GM18868 (cell line): Measurements from ENCODE around the gene PRKAR1B.

ENCODE experiments used
- ATAC-seq: cut with Tn5 transposase; IDR thresholded peaks from one replicate; pipeline ENCODE4 v1.9.1; 2021; ENCODE audit warnings: mild to moderate bottlenecking, moderate library complexity; ENCODE audit not compliant: unreplicated experiment

Gene PRKAR1B

DNA sequence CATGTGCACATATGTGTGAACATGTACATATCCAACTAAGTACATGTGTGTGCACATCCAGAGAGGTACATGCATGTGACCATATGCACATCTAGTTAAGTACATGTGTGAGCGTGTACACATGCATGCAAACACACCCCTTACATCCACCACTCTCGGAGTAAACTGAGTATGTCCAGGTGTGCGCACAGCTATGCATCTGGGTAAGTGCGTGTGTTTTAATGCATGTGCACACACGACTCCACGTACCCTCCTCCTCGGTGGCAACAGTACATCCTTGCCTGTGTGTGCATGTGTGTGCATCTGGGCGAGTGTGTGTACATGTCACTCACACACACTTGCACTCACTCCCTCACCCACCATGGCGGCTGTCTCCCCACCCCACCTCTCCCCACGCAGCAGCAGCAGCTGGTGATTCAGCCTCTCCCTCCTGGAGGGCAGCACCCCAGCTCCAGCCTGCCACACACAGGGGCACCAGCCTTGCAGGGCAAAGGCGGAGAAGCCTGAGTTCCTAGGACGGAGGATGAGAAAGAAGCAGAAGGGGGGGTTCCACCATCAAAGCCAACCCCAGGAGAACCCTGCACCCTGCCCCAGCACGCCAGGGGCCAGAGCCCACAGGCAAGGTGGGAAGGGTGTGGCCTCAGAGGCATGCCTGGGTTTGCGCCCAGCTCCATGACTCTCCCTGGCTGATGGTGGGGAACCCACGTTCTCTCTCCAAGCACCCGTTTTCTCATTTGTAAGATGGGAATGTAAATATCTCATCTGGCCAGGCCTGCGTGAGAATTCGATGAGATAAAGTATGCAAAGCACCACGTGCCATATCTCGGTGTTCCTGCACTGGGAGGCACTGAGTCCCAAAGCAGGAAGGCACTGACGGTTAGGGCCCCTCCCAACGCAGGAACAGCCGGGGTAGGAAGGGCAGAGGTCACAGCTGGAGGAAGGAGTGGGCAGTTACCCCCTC lies 28.3 kb downstream of the PRKAR1B start:
- ATAC-seq = no peak

DNA sequence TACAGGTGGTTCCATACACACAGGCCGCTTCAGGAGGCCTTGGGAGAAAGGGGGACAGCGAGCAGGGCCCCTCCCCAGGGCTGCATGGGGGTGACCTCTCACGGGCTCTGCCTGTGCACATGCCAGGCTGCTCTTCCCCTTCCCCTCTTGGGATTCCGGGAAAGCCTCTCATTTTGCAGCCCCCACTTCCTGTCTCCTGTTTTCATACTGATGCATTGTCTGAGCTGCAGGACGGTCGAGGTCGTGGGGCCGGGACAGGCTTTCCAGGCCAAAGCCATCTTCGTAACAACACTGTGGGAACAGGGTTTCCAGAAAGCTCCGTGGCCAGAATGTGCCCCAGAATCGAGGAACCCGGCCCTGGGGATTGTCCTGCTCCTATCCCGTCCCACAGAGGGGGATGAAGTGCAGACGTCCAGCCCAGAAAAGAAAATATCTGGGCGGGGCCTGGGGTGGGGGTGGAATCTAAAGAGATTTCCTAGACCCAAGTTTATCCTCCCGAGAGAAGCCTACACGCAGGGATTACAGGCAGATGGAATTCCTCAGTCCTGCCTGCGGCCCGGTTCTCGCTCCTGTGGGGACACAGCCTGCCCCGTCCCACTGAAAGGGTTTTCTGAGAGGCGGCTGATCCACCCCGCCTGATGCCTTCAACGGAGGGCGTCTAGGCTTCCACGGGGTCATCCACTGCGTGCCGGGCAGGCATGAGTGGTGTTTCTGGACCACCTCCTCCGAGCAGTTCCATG lies 30.1 kb downstream of the PRKAR1B start:
- ATAC-seq = no peak

DNA sequence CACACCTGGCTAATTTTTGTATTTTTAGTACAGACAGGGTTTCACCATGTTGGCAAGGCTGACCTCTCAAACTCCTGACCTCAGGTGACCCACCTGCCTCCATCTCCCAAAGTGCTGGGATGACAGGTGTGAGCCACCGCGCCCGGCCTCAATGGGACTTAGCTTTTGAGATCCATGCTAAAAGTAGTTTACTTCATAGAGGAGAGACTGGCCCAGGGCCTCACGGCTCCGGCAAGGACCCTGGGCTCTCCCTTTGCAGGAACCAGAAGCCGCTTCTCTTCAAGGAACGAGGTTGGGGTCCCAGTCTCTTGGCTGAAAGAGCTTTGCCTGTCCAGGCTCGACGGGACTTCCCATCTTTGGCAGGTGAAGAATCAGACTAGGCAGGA lies 30.7 kb downstream of the PRKAR1B start:
- ATAC-seq = no peak

DNA sequence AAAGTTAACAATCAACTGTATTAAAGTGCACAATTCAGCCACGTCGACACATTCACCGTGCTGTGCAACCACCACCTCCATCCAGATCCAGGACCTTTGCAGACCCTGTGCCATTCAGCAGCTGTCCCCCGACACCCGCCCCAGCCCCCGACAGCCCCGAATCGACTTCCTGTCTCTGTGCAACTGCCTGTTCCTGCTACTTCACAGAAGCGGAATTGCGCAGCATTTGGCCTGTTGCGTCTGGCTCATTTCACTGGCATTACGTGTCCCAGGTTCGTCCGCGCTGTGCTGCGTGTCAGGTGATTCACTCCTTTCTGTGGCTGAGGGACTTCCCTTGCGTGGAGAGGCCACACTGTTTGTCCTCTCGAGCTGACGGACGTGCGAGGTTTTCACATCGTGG lies 33.8 kb downstream of the PRKAR1B start:
- ATAC-seq = no peak

DNA sequence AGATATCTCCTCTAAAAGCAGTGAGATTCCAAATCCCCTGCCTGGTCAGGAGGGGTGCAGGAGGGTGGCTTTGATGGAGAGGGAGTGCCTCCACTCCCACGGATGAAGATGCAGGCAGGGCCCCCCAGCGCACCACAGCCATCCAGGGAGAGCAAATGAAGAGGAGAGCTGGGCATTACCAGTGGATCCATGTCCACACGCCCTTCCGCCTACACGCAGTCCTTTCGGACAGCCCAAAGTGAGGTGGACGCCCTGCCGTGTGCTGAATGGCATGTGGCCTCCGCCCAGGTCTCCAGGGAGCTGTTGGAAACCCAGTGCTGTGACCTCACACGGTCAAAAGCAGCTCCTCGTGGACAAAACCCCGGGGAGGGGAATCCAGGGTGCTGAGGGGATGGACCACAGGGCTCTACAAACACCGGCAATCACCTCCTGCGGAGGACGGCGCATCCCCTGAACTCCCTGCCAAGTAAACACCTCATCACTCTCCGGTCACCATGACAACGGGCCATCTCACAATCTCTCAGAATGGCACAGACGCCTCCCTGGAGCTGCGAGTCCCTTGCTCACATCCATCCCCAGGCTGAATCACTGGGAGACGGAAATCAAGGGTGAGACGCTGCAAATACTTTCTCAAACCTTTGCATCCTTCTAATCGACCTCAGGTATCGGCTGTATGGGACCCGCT lies 35.6 kb downstream of the PRKAR1B start:
- ATAC-seq = no peak

DNA sequence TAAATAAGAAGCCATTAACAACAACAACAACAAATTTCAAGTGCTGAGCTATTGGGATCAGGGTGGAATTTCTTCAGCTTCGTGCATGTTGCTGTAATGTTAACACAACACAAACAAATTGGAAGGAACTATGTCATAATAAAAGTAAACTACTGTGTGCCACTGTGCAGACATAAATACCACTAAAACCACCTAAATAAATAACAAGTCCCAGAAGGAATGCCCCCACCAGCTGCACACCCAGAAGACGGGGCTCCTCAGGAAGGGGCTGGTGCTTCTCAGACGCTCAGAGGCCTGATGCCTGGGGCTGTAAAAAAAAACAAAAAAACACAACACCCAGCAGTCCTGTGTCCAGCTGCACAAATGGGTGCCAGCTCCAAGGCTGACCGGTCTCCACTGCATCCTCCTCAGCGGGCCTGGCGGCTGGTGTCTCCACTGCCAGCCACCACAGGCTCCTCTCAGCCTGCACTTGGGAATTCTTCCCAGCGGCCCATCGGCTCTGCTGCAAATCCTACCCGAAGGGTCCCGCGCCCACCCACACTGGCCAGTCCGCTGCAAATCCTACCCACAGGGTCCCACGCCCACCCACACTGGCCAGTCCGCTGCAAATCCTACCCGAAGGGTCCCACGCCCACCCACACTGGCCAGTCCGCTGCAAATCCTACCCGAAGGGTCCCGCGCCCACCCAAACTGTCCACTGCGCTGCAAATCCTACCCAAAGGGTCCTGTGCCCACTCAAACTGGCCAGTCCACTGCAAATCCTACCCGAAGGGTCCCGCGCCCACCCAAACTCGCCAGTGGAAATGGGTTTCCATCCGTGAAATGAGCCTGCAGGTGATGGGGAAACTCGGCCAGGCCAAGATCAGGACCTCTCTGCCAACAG lies 36.4 kb downstream of the PRKAR1B start:
- ATAC-seq = no peak

DNA sequence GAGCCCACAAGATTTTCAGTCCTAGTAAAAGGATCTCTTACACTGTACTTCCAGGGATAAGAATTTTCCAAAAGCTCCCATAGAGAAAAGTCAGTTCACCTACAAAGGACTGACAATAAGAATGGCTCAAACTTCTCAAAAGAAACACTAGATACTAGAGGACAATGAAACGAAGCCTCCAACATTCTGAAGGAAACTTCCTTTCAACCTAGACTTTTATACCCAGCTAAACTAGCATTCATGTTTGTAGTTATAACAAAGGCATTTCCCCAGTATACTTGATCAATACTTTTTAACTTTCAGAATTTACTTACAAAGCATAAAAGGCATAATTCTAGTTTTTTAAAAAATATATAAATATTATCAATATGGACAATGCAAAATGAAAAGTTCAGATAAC lies 41.5 kb downstream of the PRKAR1B start:
- no peak for ATAC-seq

DNA sequence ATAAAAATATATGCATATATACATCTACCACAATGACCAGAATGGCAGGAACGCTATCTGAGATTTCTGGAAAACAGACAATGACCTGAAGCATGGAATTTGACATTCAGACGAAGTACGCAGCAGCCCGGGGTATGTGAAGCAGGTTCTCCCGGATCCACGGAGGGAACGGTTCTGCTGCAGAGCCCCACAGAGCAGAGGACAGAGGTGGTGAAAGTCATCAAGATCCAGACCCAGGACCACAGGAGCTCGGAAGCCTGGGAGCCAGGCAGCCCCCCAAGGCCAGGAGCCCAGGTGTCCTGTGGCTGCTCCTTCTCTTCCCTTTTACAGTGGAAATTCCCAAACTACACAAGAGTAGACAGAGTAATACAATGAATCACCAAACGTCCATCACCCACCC lies 42.7 kb downstream of the PRKAR1B start:
- ATAC-seq = no peak

DNA sequence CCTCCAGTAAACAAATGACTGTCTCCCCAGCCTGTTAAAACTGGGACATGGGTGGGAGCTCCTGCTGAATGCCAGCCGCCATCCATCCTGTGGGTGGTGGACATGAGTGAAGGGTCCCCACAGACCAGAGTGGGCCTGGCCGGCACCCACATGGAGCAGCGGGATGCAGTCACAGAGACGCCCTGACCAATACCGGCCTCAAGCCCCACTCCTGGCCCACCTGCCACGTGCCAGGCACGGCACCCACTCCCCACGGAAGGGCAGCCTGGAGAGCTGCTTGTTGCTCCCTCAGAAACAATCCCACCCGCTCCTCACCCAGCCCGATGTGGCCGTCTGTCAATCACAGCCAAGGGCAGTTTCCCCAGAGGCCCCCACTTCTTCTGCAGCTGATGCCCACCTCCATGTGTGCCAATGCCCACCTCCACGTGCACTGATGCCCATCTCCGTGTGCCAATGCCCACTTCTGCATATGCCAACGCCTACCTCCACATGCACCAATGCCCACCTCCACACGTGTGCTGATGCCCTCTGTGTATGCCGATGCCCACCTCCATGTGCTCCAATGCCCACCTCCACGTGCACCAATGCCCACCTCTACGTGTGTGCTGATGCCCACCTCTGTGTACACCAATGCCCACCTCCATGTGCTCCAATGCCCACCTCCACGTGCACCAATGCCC lies 43.4 kb downstream of the PRKAR1B start:
- ATAC-seq = no peak

DNA sequence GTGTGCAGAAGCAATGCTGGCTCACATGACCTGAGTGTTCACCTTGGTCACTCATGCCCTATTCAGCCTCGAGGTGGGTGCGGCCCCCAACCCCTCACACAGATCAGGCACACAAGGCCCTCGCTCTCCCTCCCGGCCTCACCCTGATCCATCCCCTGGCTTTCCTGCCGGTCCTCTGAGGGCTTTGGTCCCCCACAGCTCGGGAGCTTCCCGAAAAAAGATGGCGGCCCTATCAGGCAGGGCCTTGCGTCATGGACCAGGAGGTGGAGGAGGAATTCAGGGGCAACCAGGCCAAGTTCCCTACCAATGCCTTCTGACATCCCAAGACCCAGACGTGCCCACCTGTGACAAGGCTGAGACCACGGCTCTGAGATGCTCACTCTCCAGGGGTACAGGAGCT lies 44.3 kb downstream of the PRKAR1B start:
- no peak for ATAC-seq

DNA sequence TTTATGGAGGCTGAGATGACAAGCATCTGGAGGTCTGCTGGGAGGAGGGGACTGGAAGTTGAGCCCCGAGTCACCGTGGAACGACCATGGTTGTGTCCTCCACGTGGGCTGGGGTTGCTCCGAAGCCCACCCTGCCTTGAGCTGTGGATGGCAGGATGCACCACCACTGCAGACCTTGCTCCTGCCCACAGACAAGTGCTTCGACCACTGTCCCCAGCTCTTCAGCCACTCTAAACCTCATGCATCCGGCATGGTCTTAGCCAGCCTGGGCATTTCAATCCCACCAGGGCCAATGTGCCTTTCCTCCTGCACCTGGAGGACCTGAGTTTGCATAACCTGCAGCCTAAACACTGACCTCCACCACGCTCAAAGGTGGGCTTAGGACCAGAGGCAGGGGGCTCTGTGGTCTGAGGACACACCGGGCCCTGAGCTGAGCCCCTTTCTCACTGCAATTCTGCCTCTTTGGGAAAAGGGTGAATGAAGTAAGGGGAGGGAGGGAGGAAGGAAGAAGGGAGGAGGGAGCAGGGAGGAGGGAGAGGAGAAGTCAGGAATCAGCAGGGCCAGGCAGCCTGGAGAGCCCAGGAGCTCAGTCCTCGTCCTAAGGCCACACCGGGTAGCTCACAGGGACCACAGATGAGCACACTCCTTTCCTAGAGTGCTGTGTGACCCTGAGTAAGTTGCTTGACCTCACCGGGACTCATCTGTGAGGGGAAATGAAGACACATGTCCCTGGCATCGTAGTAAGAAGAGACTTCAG lies 45.4 kb downstream of the PRKAR1B start:
- no peak for ATAC-seq

DNA sequence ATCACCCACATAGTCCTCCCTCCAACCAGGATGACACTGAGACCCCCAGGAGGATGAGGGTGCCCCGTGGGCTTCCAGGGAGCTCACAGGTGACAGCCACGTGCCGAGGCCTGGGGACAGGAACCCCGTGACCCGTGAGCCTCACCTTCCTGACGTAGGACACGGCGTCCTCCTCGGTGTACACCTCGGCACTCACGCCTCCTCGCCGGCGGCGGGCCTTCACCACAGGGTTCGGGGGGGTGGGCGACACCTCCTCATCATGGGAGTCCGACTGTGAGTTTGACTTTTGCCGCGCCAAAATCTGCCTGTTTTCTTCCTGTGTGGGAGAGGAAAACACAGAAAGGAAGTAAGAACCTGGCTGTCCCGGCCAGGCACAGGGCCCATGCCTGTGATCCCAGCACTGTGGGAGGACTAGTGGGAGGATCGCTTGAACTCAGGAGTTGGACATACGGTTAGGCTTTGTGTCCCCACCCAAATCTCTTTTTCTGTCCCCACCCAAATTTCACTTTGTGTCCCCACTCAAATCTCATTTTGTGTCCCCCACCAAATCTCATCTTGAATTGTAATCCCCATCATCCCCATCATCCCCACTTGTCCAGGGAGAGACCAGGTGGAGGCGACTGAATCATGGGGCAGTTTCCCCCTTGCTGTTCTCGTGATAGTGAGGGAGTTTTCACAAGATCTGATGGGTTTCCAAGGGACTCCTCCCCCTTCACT lies 46.5 kb downstream of the PRKAR1B start:
- ATAC-seq = no peak

DNA sequence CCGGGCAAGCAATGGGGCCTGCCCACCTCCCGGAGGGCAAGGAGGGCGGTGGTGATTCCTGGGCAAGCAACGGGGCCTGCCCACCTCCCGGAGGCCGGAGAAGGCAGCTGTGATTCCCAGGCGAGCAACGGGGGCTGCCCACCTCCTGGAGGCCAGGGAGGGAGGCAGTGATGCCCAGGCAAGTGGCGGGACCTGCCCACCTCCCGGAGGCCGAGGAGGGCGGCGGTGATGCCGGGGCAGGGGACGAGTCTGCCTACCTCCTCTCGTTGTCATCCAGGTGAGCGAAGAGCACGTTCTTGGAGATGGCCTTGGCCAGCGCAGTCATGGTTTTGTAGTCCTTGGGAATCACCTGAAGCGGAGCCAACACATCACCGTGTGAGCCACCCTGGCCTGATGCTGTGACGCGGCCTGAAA lies 50.1 kb downstream of the PRKAR1B start:
- ATAC-seq = no peak

DNA sequence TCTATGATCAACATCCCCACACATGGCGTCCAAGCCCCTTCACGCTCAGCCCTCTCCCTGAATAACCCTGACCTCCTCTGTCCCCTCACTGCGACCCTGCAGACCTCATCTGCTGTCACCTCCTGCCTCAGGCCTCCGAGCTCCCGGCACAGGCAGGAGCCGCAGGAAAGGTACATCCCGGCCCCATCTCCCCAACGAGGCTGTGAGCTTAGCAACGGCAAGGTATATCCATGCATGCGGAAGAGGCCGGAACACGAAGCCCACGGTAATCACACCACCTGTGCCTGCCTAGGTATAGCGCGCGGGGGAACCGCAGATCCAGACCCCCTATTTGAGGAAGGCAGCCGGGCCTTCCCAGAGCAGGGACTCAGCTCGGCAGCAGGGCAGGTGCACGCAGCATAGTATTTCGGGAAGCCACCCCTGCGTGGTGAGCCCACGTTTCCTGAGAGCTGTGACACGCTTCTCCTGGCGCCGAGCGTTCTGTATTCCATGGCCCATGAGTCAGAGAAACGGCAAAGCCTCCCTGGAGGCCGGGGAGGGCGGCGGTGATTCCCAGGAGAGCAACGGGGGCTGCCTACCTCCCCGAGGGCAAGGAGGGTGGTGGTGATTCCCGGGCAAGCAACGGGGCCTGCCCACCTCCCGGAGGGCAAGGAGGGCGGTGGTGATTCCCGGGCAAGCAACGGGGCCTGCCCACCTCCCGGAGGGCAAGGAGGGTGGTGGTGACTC lies 50.7 kb downstream of the PRKAR1B start:
- ATAC-seq = no peak

DNA sequence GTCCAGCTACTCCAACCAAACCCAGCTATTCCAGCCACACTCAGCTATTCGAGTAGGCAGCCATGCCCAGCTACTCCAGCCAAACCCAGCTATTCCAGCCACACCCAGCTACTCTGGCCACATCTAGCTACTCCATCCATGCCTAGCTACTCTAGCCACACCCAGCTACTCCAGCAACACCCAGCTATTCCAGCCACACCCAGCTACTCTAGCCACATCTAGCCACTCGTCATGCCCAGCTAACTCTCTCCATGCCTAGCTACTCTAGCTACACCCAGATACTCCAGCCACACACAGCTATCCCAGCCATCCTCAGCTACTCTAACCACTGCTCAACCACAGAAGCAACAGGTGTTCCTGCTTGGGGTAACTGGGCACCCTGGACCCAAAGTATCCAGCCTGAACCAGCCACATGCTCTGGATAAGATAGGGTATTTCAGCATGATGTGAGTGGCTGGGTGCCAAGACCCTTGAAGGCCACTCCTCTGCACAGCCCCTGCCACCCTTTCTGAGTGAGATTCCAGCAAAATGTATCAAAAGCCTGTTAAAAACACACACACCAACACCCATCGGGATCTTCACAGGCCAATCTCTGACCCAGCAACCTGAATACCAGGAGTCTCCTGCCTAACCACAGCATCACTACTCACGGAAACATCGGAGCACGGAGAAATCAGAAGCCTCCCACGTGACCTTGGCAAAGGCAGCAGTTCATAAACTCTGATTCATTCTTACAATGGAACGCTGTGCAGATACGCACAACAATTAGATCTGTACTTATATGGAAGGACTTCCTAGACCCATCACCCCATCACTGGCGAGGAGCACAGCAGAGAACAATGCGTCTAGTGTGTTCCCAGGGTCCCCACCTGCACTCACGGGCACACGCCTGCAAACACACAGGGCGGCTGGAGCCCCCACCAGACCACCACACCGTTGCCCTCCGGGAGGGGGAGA lies 52.3 kb downstream of the PRKAR1B start:
- no peak for ATAC-seq

DNA sequence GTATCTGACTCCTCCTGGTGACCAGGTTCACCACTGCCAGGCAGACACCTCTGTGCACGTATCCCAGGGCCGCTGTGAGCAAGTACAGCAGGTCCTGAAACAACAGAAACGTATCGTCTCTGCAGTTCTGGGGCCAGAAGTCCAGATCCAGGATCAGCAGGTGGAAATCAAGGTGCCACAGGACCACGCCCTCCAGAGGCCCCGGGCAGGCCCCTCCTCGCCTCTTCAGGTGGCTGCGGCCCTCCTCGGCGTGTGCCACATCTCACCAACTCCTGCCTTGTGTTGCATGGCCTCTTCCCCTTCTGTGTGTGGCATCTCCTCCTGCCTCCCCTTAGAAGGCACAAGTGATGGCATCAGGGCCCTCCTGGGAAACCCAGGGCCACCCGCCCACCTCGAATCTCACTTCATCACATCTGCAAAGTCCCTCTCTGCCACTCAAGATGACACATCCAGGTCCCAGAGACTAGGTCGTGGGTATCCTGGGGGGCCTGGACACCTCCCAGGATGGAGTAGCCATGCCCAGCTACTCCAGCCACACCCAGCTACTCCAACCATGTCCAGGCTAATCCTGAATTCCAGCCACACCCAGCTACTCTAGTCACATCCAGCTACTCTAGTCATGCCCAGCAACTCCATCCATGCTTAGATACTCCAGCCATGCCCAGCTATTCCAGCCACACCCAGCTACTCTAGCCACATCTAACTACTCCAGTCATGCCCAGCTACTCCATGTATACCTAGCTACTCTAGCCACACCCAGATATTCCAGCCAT lies 53.2 kb downstream of the PRKAR1B start:
- no peak for ATAC-seq
